Keratinocyte (primary cell): Measurements from ENCODE around the gene PTPN4.

ENCODE experiments used
- CTCF ChIP-seq, 3 experiments: IDR thresholded peaks in 1 of 3; conservative IDR thresholded peaks in 1 of 3; optimal IDR thresholded peaks in 1 of 3; 2 replicates in 2 of 3; 3 replicates in 1 of 3; pipeline versions ENCODE3 to v1.5.1; 2011; ENCODE audit warnings: low read length in 3 of 3, mild to moderate bottlenecking in 3 of 3, moderate library complexity in 2 of 3, control low read depth in 1 of 3, inconsistent platforms in 1 of 3; ENCODE audit not compliant: insufficient read depth in 2 of 3; ENCODE audit errors: extremely low read depth in 1 of 3
- EZH2 ChIP-seq: IDR thresholded peaks from one replicate; pipeline ENCODE4 v1.6.1; 2012; ENCODE audit warnings: inconsistent platforms, mild to moderate bottlenecking, low read length, moderate library complexity

GRCh38 chr2:119721043-119721442 is 38.7 kb upstream of the PTPN4 start:
- TF ChIP-seq CTCF (optimal IDR thresholded peaks at IDR 0.05 in 1 of 3, IDR thresholded peaks at IDR 0.05 in 1 of 3, conservative IDR thresholded peaks at IDR 0.05 in 1 of 3; ENCODE audit: extremely low read depth in 1 of 3, insufficient read depth in 2 of 3, low read length in 3 of 3) (no peak), EZH2 (no peak)
